ENCODE measurements around the gene CFAP298.

GRCh38 chr21:32562915-32563314 is 49.3 kb downstream of the CFAP298 start:
- TF ChIP-seq CTCF (IDR thresholded peaks at IDR 0.05) = no peak
- no peak for TF ChIP-seq POLR2A (IDR thresholded peaks at IDR 0.05)
- TF ChIP-seq EP300 (IDR thresholded peaks at IDR 0.05) = no peak

All from tibial nerve (tissue), 4 donors.